Activated CD8-positive, alpha-beta T cell treated with anti-CD3 and anti-CD28 coated beads for 36 hours (primary cell): ENCODE results near the gene FBN3. TPM values are rescaled to one million over a fixed set of nuclear protein-coding genes. Genes with fewer than 3 reads are reported as not detected.
"Not testable (repeated sequence)": the region's sequence is repeated elsewhere in the genome, so short reads cannot be mapped to it uniquely, and the experiment has no call there.

Experiments
- ATAC-seq: fragments of 200-7000 bp; cut with Tn5 transposase; one replicate; pipeline ENCODE4 v1.10.0; 2021; ENCODE audit warnings: mild to moderate bottlenecking, moderate library complexity
- CTCF ChIA-PET: fragments of 350-600 bp; sonication (Branson Sonifier 250); formaldehyde crosslinking; loops from one replicate; lab custom pipeline; 2021; ENCODE audit warnings: antibody characterized with exemption; lab: Charles Lee
- POLR2A ChIA-PET: fragments of 350-600 bp; sonication (Branson Sonifier 250); formaldehyde crosslinking; loops from one replicate; lab custom pipeline; 2021; ENCODE audit warnings: antibody characterized with exemption; lab: Charles Lee
- DNase-seq: peaks from one replicate; pipeline ENCODE4 v3.0.0-alpha.2; 2020
- H3K27ac Mint-ChIP-seq: one replicate; pipeline ENCODE4 v1.8.0; 2021; ENCODE audit warnings: mild to moderate bottlenecking, mixed read lengths
- H3K27me3 Mint-ChIP-seq: one replicate; pipeline ENCODE4 v1.8.0; 2021; ENCODE audit warnings: mixed read lengths
- H3K36me3 Mint-ChIP-seq: one replicate; pipeline ENCODE4 v1.8.0; 2021; ENCODE audit warnings: low read depth, mixed read lengths
- H3K4me1 Mint-ChIP-seq: one replicate; pipeline ENCODE4 v1.8.0; 2021; ENCODE audit warnings: low read depth, mixed read lengths
- H3K4me3 Mint-ChIP-seq: one replicate; pipeline ENCODE4 v1.8.0; 2021; ENCODE audit warnings: mild to moderate bottlenecking, moderate library complexity, mixed read lengths
- H3K9me3 Mint-ChIP-seq: one replicate; pipeline ENCODE4 v1.8.0; 2021; ENCODE audit warnings: mixed read lengths
- intact Hi-C: fragments of 100-400 bp; cut with micrococcal nuclease; formaldehyde crosslinking; loops from one replicate; pipeline ENCODE4 v1.10.0; 2022
- total RNA-seq, 2 experiments: library from RNA; stranded (reverse); gene quantifications; one replicate each; pipeline ENCODE4 v1.2.3, GENCODE V29; 2021
- TF ChIP-seq, protein P1 (sequence below): fragments of 200-600 bp; IDR thresholded peaks from one replicate; pipeline ENCODE4 v1.8.0; 2022; ENCODE audit warnings: antibody characterized with exemption, mild to moderate bottlenecking

Gene FBN3
- total RNA-seq, 2 experiments from 2014 or later = 0.02 TPM; not detected in 1

GRCh38 chr19:8167985-8168384, 18.6 kb upstream of the FBN3 start:
- Mint-ChIP-seq H3K4me3 (no peak overlapping the region), H3K36me3 (no peaks in the 10 kb centered on the region), H3K4me1 (no peaks in the 10 kb centered on the region), H3K27ac (no peak overlapping the region), H3K27me3 (no peaks in the 10 kb centered on the region), H3K9me3 (no peaks in the 10 kb centered on the region)
- TF ChIP-seq, protein P1, sequence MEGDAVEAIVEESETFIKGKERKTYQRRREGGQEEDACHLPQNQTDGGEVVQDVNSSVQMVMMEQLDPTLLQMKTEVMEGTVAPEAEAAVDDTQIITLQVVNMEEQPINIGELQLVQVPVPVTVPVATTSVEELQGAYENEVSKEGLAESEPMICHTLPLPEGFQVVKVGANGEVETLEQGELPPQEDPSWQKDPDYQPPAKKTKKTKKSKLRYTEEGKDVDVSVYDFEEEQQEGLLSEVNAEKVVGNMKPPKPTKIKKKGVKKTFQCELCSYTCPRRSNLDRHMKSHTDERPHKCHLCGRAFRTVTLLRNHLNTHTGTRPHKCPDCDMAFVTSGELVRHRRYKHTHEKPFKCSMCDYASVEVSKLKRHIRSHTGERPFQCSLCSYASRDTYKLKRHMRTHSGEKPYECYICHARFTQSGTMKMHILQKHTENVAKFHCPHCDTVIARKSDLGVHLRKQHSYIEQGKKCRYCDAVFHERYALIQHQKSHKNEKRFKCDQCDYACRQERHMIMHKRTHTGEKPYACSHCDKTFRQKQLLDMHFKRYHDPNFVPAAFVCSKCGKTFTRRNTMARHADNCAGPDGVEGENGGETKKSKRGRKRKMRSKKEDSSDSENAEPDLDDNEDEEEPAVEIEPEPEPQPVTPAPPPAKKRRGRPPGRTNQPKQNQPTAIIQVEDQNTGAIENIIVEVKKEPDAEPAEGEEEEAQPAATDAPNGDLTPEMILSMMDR = no peak
- DNase-seq = no peak
- ChIA-PET POLR2A (interaction anchor here (0.7 kb wide), 1 partner anchor 84 kb away, joined by 4 read pairs; no protein-coding TSS in a partner anchor), CTCF (no interaction called here)
- no peak for ATAC-seq
- intact Hi-C loops = no loop called here

GRCh38 chr19:8163759-8164158, 14.4 kb upstream of the FBN3 start:
- ChIA-PET CTCF (interaction anchor here (1.5 kb wide), 1 partner anchor 90 kb away, joined by 3 read pairs; no protein-coding TSS in a partner anchor), POLR2A (no interaction called here)
- TF ChIP-seq, protein P1 = no peak
- intact Hi-C loops = no loop called here
- no peak for DNase-seq
- H3K27ac Mint-ChIP-seq = no peak overlapping the region
- H3K27me3 Mint-ChIP-seq = no peaks in the 10 kb centered on the region
- H3K36me3 Mint-ChIP-seq = no peaks in the 10 kb centered on the region
- peaks cover 8% of the 10 kb centered on the region for H3K4me1 Mint-ChIP-seq
- H3K9me3 Mint-ChIP-seq = no peaks in the 10 kb centered on the region
- ATAC-seq = no peak
- H3K4me3 Mint-ChIP-seq = no peak overlapping the region

- Mint-ChIP-seq H3K4me3 (no peak overlapping the region), H3K36me3 (no peaks in the 10 kb centered on the region), H3K4me1 (peaks cover 8% of the 10 kb centered on the region), H3K27ac (no peak overlapping the region), H3K27me3 (peaks cover 4% of the 10 kb centered on the region), H3K9me3 (no peaks in the 10 kb centered on the region)
- DNase-seq (peak; percentile 44), ATAC-seq (peak; percentile 74)
- intact Hi-C loops = no loop called here
- TF ChIP-seq, protein P1 = no peak
- CTCF ChIA-PET = interaction anchor here (1.2 kb wide), 1 partner anchor 92 kb away, joined by 3 read pairs; no protein-coding TSS in a partner anchor
- POLR2A ChIA-PET = interaction anchor here (0.6 kb wide), 1 partner anchor 20 kb away, joined by 3 read pairs; no protein-coding TSS in a partner anchor
These were observed 11.8 kb upstream of the FBN3 start for GRCh38 chr19:8161135-8161646.

DNA sequence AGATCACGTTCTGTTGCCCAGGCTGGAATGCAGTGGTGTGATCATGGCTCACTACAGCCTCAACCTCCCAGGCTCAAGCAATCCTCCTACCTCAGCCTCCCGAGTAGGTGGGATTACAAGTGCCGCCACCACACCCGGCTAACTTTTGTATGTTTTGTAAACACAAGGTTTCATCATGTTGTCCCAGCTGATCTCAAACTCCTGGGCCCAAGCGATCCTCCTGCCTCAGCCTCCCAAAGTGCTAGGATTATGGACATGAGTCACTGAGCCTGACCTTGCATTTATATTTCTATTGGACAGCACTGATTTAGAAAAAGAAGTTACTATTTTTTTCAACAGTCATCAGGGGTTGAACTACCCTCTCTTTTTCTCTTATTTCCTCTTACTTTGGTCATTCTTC, 9.9 kb upstream of the FBN3 start:
- not testable (repeated sequence) for H3K4me1 Mint-ChIP-seq, H3K27ac Mint-ChIP-seq, ATAC-seq, H3K36me3 Mint-ChIP-seq, DNase-seq, H3K9me3 Mint-ChIP-seq, H3K4me3 Mint-ChIP-seq
- ChIA-PET CTCF (interaction anchor here (0.9 to 2.2 kb wide), 11 partner anchors 11 to 96 kb away, joined by 3 to 26 read pairs (median 5); no protein-coding TSS in a partner anchor), POLR2A (interaction anchor here (1.3 kb wide), 1 partner anchor 82 kb away, joined by 3 read pairs; no protein-coding TSS in a partner anchor)
- intact Hi-C loops = loop anchor here (2.0 kb wide), 1 partner anchor 93 kb away; no protein-coding TSS in a partner anchor
- H3K27me3 Mint-ChIP-seq = peaks cover 13% of the 10 kb centered on the region

- H3K36me3 Mint-ChIP-seq = no peaks in the 10 kb centered on the region
- CTCF ChIA-PET = interaction anchor here (0.9 to 2.2 kb wide), 15 partner anchors 12 to 97 kb away, joined by 3 to 26 read pairs (median 5); no protein-coding TSS in a partner anchor
- no peak overlapping the region for H3K27ac Mint-ChIP-seq
- H3K4me3 Mint-ChIP-seq = no peak overlapping the region
- peaks cover 13% of the 10 kb centered on the region for H3K27me3 Mint-ChIP-seq
- DNase-seq = peak; percentile 56
- peaks cover 8% of the 10 kb centered on the region for H3K4me1 Mint-ChIP-seq
- no peaks in the 10 kb centered on the region for H3K9me3 Mint-ChIP-seq
- intact Hi-C loops = loop anchor here (2.0 kb wide), 1 partner anchor 94 kb away; no protein-coding TSS in a partner anchor
- ATAC-seq = peak; percentile 79
- POLR2A ChIA-PET = interaction anchor here (0.6 to 1.3 kb wide), 2 partner anchors 53 to 82 kb away, joined by 3 read pairs; no protein-coding TSS in a partner anchor
- TF ChIP-seq, protein P1 = peak; percentile 73
These were observed 9.2 kb upstream of the FBN3 start for GRCh38 chr19:8158411-8159074.
